Neural crest cell (in vitro differentiated cells): ENCODE measurements around the gene H1-8. TPM values are rescaled to one million over a fixed set of nuclear protein-coding genes. Genes with fewer than 3 reads are reported as not detected.

Experiments used
- DNase-seq: peaks from one replicate; pipeline ENCODE4 v3.0.0; 2021; ENCODE audit warnings: low read depth, mixed read lengths, low spot score
- H3K27ac Mint-ChIP-seq: one replicate; pipeline ENCODE4 v1.8.0; 2021; ENCODE audit warnings: mild to moderate bottlenecking, mixed read lengths; ENCODE audit not compliant: unreplicated experiment
- H3K27me3 Mint-ChIP-seq: 2 replicates; pipeline ENCODE4 v1.8.0; 2021; ENCODE audit warnings: low read depth, mild to moderate bottlenecking, mixed read lengths
- H3K36me3 Mint-ChIP-seq: 2 replicates; pipeline ENCODE4 v1.8.0; 2021; ENCODE audit warnings: low read depth, mild to moderate bottlenecking, mixed read lengths
- H3K4me1 Mint-ChIP-seq: 2 replicates; pipeline ENCODE4 v1.8.0; 2021; ENCODE audit warnings: mixed read lengths
- H3K4me3 Mint-ChIP-seq: one replicate; pipeline ENCODE4 v1.8.0; 2021; ENCODE audit warnings: mild to moderate bottlenecking, mixed read lengths
- H3K9me3 Mint-ChIP-seq: 2 replicates; pipeline ENCODE4 v1.8.0; 2021; ENCODE audit warnings: mixed read lengths
- total RNA-seq: library from RNA; stranded (reverse); gene quantifications from 2 replicates; pipeline ENCODE4 v1.2.1, GENCODE V29; 2021
- TF ChIP-seq, protein P1 (sequence below): fragments of 200-600 bp; sonication (generic); conservative IDR thresholded peaks from 2 replicates; pipeline ENCODE4 v1.5.0; 2021; ENCODE audit warnings: antibody characterized with exemption, mild to moderate bottlenecking

H1-8 gene
- total RNA-seq, 1 donor from 2014 or later, result not detected

DNA sequence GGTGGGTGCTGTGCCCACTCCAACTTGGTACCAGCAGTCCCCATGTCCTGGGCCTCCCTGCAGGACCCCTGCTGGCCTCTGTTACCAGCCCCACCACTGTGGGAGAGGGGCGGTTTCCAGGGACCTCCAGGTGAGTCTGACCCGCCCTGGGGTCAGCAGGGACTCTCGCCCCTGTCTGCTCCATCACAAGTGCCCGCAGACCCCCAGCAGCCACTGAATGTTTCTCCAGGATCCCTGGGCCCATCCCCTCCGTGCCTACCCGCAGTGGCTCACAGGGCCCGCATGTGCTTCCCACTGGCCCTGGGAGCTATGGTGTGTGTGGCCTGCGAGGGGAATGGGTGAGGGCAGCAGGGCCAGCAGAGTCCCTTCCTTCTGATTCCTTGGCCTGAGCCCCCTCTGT is 24.4 kb upstream of the H1-8 start:
- H3K27ac Mint-ChIP-seq, result no peak overlapping the region
- no peak for DNase-seq
- no peaks in the 10 kb centered on the region for H3K36me3 Mint-ChIP-seq
- no peaks in the 10 kb centered on the region for H3K9me3 Mint-ChIP-seq
- H3K4me3 Mint-ChIP-seq, result no peak overlapping the region
- TF ChIP-seq, protein P1, sequence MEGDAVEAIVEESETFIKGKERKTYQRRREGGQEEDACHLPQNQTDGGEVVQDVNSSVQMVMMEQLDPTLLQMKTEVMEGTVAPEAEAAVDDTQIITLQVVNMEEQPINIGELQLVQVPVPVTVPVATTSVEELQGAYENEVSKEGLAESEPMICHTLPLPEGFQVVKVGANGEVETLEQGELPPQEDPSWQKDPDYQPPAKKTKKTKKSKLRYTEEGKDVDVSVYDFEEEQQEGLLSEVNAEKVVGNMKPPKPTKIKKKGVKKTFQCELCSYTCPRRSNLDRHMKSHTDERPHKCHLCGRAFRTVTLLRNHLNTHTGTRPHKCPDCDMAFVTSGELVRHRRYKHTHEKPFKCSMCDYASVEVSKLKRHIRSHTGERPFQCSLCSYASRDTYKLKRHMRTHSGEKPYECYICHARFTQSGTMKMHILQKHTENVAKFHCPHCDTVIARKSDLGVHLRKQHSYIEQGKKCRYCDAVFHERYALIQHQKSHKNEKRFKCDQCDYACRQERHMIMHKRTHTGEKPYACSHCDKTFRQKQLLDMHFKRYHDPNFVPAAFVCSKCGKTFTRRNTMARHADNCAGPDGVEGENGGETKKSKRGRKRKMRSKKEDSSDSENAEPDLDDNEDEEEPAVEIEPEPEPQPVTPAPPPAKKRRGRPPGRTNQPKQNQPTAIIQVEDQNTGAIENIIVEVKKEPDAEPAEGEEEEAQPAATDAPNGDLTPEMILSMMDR, result no peak
- H3K4me1 Mint-ChIP-seq, result peaks cover 11% of the 10 kb centered on the region
- no peaks in the 10 kb centered on the region for H3K27me3 Mint-ChIP-seq

DNA sequence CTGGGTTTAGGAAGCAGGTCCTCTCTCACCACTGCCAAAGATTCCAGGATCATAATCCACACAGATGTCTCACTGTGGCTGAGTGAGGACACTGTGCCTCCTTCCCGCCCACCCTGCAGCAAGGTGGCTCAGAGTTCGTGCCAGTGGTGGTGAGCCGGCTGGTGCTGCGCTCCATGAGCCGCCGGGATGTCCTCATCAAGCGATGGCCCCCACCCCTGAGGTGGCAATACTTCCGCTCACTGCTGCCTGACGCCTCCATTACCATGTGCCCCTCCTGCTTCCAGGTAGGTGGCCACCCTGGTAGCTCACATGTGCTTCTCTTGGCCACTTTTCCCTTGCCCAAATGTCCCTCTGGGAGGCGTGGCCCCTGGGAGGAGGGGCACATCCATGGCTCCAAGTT is 23.5 kb upstream of the H1-8 start:
- H3K36me3 Mint-ChIP-seq, result no peaks in the 10 kb centered on the region
- no peak for DNase-seq
- H3K27me3 Mint-ChIP-seq, result no peaks in the 10 kb centered on the region
- H3K9me3 Mint-ChIP-seq, result no peaks in the 10 kb centered on the region
- no peak overlapping the region for H3K4me3 Mint-ChIP-seq
- H3K27ac Mint-ChIP-seq, result no peak overlapping the region
- TF ChIP-seq, protein P1, result no peak
- peaks cover 11% of the 10 kb centered on the region for H3K4me1 Mint-ChIP-seq

- Mint-ChIP-seq H3K4me3 (no peak overlapping the region), H3K4me1 (peaks cover 11% of the 10 kb centered on the region), H3K9me3 (no peaks in the 10 kb centered on the region), H3K36me3 (no peaks in the 10 kb centered on the region), H3K27ac (no peak overlapping the region), H3K27me3 (no peaks in the 10 kb centered on the region)
- TF ChIP-seq, protein P1, result no peak
- no peak for DNase-seq
Observed at GRCh38 chr3:129519896-129520715, 22.9 kb upstream of the H1-8 start.

- Mint-ChIP-seq H3K27me3 (no peaks in the 10 kb centered on the region), H3K36me3 (no peaks in the 10 kb centered on the region), H3K9me3 (no peaks in the 10 kb centered on the region), H3K27ac (peak overlapping the region; percentile 81), H3K4me1 (peaks cover 11% of the 10 kb centered on the region), H3K4me3 (no peak overlapping the region)
- no peak for DNase-seq
- TF ChIP-seq, protein P1, result no peak
Observed at GRCh38 chr3:129520960-129521359, 22.0 kb upstream of the H1-8 start.

DNA sequence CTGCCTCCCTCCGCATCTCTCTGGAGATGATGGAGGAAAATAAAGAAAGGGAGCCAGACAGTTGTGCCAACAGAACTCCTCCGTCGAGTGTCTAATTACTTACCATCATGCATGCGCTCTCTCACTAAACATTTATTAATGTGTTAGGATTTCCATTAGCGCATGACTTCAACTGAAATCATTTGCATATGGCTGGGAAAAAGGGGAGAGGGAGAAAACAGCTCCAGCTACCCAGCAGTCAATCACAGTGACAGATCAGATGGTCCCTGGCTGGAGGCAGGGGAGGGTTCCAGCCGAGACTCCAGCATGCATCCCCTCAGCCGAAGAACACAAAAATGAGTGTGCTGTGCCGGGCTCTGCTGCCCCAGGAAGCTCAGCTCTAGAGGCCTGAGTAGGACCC is 21.4 kb upstream of the H1-8 start:
- H3K27ac Mint-ChIP-seq, result no peak overlapping the region
- no peak overlapping the region for H3K4me3 Mint-ChIP-seq
- peaks cover 11% of the 10 kb centered on the region for H3K4me1 Mint-ChIP-seq
- DNase-seq, result no peak
- H3K36me3 Mint-ChIP-seq, result no peaks in the 10 kb centered on the region
- TF ChIP-seq, protein P1, result no peak
- H3K27me3 Mint-ChIP-seq, result no peaks in the 10 kb centered on the region
- H3K9me3 Mint-ChIP-seq, result no peaks in the 10 kb centered on the region
